ENCODE results near the gene NUDT17.

DNA sequence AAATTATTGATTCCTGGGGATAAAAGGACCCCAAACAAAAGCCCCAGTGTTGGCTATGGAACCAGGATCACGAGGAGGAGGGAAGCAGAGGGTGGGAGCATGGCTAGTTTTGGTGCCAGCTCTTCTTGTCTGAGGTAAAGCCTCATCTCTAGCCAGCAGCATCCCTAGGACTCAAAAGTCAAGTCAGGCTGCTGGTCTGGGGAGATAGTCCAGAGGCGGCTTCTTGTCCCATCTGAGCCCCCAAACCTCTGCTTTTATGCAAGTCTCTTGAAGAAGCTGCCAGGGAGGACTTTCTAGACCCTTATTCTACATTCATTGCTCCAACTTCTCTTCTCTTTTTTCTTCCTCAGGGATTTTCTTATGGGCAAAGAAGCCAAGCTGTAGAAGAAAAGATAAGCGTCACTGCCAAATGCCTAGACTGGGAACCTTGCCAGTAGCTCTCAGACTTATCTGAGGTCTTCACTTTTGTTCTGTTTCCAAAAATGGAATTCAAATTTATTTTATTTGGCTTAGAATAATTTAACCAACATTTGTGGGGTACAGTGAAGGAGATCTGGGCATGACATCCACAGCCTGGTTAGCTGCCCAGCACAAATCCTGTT, 47.2 kb downstream of the NUDT17 start:
- TF ChIP-seq, protein P1, sequence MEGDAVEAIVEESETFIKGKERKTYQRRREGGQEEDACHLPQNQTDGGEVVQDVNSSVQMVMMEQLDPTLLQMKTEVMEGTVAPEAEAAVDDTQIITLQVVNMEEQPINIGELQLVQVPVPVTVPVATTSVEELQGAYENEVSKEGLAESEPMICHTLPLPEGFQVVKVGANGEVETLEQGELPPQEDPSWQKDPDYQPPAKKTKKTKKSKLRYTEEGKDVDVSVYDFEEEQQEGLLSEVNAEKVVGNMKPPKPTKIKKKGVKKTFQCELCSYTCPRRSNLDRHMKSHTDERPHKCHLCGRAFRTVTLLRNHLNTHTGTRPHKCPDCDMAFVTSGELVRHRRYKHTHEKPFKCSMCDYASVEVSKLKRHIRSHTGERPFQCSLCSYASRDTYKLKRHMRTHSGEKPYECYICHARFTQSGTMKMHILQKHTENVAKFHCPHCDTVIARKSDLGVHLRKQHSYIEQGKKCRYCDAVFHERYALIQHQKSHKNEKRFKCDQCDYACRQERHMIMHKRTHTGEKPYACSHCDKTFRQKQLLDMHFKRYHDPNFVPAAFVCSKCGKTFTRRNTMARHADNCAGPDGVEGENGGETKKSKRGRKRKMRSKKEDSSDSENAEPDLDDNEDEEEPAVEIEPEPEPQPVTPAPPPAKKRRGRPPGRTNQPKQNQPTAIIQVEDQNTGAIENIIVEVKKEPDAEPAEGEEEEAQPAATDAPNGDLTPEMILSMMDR (IDR thresholded peaks at IDR 0.05 in 2 of 3, conservative IDR thresholded peaks at IDR 0.05 in 1 of 3; ENCODE audit: borderline replicate concordance in 1 of 3, insufficient read depth in 1 of 3, low read depth in 2 of 3, low read length in 2 of 3), result no peak
- TF ChIP-seq JUND (IDR thresholded peaks at IDR 0.05) (no peak), ZNF274 (IDR thresholded peaks at IDR 0.05; ENCODE audit: low read depth, low read length) (no peak), POLR2A (IDR thresholded peaks at IDR 0.05; ENCODE audit: borderline replicate concordance, extremely low read depth, insufficient read depth, insufficient read length) (no peak), RAD21 (IDR thresholded peaks at IDR 0.05; ENCODE audit: low read depth) (no peak)

Measured in HCT116 (cell line).